OCI-LY7 (cell line): ENCODE data around the gene DPYSL4.

Experiments
- EZH2phosphoT487 ChIP-seq: fragments of 200-600 bp; sonication (generic); IDR thresholded peaks from 2 replicates; pipeline ENCODE4 v1.6.1; 2018; ENCODE audit warnings: low read depth, borderline replicate concordance, mild to moderate bottlenecking, mixed run types, antibody characterized with exemption, low read length, moderate library complexity, mixed read lengths
- TF ChIP-seq, protein P1 (sequence below): fragments of 200-600 bp; sonication (generic); conservative IDR thresholded peaks from 2 replicates; pipeline ENCODE4 v1.5.1; 2014; ENCODE audit warnings: mild to moderate bottlenecking, antibody characterized with exemption, low read length, moderate library complexity, mixed read lengths

DNA sequence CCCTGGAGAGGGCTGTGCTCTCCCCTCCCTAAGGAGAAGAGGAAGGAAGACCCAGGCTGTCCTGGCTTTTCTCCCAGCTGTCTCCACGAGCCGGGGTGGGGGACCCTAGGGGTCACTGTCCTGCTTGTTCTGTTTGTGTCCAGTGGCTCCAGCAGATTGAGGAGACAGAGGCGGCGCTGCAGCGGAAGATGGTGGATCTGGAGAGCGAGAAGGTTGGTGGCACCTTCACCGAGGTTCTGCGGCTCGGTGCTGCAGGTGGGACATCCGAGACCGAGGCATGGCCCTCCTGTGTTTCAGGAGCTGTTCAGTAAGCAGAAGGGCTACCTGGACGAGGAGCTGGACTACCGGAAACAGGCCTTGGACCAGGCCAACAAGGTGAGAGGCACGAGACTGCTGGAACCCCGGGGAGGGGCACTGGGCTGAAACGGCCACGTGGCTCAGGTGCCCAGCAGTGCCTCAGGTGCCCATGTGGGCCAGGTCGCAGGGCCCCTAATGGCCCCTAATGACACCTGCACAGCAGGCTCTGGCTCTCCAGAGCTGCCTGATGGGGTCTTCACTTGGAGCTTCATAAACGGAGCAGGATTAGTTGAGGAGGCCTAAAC is 33.0 kb upstream of the DPYSL4 start:
- TF ChIP-seq, protein P1, sequence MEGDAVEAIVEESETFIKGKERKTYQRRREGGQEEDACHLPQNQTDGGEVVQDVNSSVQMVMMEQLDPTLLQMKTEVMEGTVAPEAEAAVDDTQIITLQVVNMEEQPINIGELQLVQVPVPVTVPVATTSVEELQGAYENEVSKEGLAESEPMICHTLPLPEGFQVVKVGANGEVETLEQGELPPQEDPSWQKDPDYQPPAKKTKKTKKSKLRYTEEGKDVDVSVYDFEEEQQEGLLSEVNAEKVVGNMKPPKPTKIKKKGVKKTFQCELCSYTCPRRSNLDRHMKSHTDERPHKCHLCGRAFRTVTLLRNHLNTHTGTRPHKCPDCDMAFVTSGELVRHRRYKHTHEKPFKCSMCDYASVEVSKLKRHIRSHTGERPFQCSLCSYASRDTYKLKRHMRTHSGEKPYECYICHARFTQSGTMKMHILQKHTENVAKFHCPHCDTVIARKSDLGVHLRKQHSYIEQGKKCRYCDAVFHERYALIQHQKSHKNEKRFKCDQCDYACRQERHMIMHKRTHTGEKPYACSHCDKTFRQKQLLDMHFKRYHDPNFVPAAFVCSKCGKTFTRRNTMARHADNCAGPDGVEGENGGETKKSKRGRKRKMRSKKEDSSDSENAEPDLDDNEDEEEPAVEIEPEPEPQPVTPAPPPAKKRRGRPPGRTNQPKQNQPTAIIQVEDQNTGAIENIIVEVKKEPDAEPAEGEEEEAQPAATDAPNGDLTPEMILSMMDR: no peak
- no peak for TF ChIP-seq EZH2phosphoT487
